Activated CD8-positive, alpha-beta T cell treated with anti-CD3 and anti-CD28 coated beads for 36 hours (primary cell): ENCODE measurements around the gene TRPM3. TPM values are rescaled to one million over a fixed set of nuclear protein-coding genes. Genes with fewer than 3 reads are reported as not detected.

Experiments
- ATAC-seq: fragments of 200-7000 bp; cut with Tn5 transposase; one replicate; pipeline ENCODE4 v1.10.0; 2021; ENCODE audit warnings: mild to moderate bottlenecking, moderate library complexity
- CTCF ChIA-PET: fragments of 350-600 bp; sonication (Branson Sonifier 250); formaldehyde crosslinking; loops from one replicate; lab custom pipeline; 2021; ENCODE audit warnings: antibody characterized with exemption; lab: Charles Lee
- POLR2A ChIA-PET: fragments of 350-600 bp; sonication (Branson Sonifier 250); formaldehyde crosslinking; loops from one replicate; lab custom pipeline; 2021; ENCODE audit warnings: antibody characterized with exemption; lab: Charles Lee
- DNase-seq: peaks from one replicate; pipeline ENCODE4 v3.0.0-alpha.2; 2020
- H3K27ac Mint-ChIP-seq: one replicate; pipeline ENCODE4 v1.8.0; 2021; ENCODE audit warnings: mild to moderate bottlenecking, mixed read lengths
- H3K27me3 Mint-ChIP-seq: one replicate; pipeline ENCODE4 v1.8.0; 2021; ENCODE audit warnings: mixed read lengths
- H3K36me3 Mint-ChIP-seq: one replicate; pipeline ENCODE4 v1.8.0; 2021; ENCODE audit warnings: low read depth, mixed read lengths
- H3K4me1 Mint-ChIP-seq: one replicate; pipeline ENCODE4 v1.8.0; 2021; ENCODE audit warnings: low read depth, mixed read lengths
- H3K4me3 Mint-ChIP-seq: one replicate; pipeline ENCODE4 v1.8.0; 2021; ENCODE audit warnings: mild to moderate bottlenecking, moderate library complexity, mixed read lengths
- H3K9me3 Mint-ChIP-seq: one replicate; pipeline ENCODE4 v1.8.0; 2021; ENCODE audit warnings: mixed read lengths
- intact Hi-C: fragments of 100-400 bp; cut with micrococcal nuclease; formaldehyde crosslinking; loops from one replicate; pipeline ENCODE4 v1.10.0; 2022
- total RNA-seq, 2 experiments: library from RNA; stranded (reverse); gene quantifications; one replicate each; pipeline ENCODE4 v1.2.3, GENCODE V29; 2021
- TF ChIP-seq, protein P1 (sequence below): fragments of 200-600 bp; IDR thresholded peaks from one replicate; pipeline ENCODE4 v1.8.0; 2022; ENCODE audit warnings: antibody characterized with exemption, mild to moderate bottlenecking

The TRPM3 gene
- total RNA-seq, 2 experiments from 2014 or later: not detected

DNA sequence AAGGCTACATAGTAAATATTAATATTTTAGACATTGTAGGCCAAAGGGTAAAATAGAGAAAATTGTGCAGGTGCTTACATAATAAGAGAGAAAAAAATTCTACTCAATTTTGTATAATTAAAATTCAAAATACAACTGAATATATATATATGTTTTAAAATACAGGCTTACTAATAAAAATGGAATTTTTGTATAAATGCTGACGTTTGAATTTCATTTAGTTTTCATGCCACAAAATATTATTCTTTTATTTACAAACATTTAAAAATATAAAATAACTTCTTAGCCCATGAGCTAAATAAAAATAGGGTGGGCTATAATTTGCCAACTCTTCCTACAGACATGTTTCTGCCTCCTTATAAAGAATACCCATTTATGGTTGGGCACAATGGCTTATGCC is 328.6 kb downstream of the TRPM3 start:
- Mint-ChIP-seq H3K27me3 (no peaks in the 10 kb centered on the region), H3K9me3 (no peaks in the 10 kb centered on the region), H3K4me3 (no peak overlapping the region), H3K36me3 (no peaks in the 10 kb centered on the region), H3K27ac (no peak overlapping the region), H3K4me1 (no peaks in the 10 kb centered on the region)
- ATAC-seq (no peak), DNase-seq (no peak)
- intact Hi-C loops: no loop called here
- TF ChIP-seq, protein P1, sequence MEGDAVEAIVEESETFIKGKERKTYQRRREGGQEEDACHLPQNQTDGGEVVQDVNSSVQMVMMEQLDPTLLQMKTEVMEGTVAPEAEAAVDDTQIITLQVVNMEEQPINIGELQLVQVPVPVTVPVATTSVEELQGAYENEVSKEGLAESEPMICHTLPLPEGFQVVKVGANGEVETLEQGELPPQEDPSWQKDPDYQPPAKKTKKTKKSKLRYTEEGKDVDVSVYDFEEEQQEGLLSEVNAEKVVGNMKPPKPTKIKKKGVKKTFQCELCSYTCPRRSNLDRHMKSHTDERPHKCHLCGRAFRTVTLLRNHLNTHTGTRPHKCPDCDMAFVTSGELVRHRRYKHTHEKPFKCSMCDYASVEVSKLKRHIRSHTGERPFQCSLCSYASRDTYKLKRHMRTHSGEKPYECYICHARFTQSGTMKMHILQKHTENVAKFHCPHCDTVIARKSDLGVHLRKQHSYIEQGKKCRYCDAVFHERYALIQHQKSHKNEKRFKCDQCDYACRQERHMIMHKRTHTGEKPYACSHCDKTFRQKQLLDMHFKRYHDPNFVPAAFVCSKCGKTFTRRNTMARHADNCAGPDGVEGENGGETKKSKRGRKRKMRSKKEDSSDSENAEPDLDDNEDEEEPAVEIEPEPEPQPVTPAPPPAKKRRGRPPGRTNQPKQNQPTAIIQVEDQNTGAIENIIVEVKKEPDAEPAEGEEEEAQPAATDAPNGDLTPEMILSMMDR: no peak
- ChIA-PET POLR2A (no interaction called here), CTCF (no interaction called here)

DNA sequence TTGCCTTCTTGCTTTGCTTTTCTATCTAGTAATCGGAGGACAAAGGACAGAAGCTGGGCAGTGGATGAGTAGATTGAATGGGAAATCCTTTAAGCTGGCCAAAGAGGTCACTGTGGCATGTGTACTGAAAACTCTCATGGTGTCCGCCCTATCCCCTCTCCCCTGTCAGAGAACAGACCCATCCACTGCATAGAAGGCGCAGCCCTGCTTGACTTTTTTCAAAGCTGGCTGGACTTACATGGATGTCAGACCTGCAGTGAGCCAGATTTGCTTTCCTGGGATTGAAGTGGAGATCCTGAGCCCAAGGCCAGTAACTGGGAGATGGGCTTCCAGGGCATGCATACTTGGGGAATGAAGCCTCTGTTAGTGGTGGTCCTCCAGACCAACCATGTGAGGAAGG is 329.5 kb downstream of the TRPM3 start:
- intact Hi-C loops: no loop called here
- TF ChIP-seq, protein P1: no peak
- ChIA-PET CTCF (no interaction called here), POLR2A (no interaction called here)
- Mint-ChIP-seq H3K27me3 (no peaks in the 10 kb centered on the region), H3K27ac (no peak overlapping the region), H3K36me3 (no peaks in the 10 kb centered on the region), H3K4me3 (no peak overlapping the region), H3K4me1 (no peaks in the 10 kb centered on the region), H3K9me3 (no peaks in the 10 kb centered on the region)
- ATAC-seq (no peak), DNase-seq (no peak)

DNA sequence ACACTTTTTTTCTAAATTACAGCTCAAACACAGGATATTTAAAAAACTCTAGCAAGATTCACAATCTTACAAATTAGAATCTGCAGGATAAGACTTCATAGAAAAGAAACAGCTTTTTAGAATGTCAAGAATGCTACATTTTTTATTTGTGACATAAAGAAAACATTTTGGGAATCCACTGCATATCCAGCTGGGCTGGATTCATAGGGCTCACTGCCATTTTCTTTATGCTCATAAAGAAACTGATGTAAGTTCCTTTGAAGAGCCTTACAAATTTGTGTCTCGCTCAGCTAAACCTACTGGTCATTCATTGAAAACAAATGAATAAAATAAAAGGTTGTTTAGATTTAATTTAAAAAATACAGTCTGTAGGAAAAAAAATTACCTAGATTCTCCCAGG is 332.3 kb downstream of the TRPM3 start:
- H3K27me3 Mint-ChIP-seq: no peaks in the 10 kb centered on the region
- CTCF ChIA-PET: no interaction called here
- H3K4me1 Mint-ChIP-seq: no peaks in the 10 kb centered on the region

DNA sequence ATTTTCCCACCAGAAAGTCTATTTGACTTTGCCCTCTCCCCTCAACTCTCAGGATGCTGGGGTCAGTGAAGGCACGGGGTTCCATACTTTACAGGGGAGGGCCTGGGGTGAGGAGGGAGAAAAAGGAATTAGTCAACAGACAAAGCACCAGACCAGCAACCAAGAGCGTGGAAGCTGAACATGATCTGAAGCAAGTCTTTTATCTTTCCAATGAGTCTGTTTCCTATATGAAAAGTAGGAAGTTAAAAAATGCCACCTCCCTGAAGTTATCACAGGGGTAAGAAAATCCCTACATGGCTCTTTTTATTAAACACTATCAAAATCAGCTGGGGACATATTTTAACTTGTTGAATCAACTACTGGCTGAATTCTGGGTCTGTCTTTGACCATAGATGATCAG is 337.0 kb downstream of the TRPM3 start:
- intact Hi-C loops: no loop called here

More for the DNA sequence above, 332.3 kb downstream of the TRPM3 start:
- Mint-ChIP-seq H3K36me3 (no peaks in the 10 kb centered on the region), H3K9me3 (no peaks in the 10 kb centered on the region), H3K27ac (no peak overlapping the region), H3K4me3 (no peak overlapping the region)
- ATAC-seq (no peak), DNase-seq (no peak)
- POLR2A ChIA-PET: no interaction called here
- TF ChIP-seq, protein P1: no peak
- intact Hi-C loops: no loop called here

DNA sequence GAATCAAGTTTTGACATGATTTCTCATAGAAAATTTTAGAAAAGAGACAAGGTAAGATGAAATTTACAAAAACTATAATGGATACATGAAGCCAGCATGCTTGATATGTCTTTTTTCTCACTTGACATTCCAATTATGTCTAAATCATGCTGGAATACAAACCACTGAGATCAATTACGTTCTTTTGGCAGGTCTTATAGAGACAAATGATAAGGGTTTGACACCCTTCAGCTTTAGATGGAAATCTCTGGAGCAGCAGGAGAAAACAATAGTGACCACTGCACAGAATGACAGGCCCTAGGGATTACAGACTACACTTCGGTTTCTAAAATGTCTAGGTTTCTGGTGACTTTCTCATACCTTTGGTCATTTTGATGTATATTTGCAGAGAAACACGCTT is 342.9 kb downstream of the TRPM3 start:
- TF ChIP-seq, protein P1: no peak
- Mint-ChIP-seq H3K27me3 (peaks cover 4% of the 10 kb centered on the region), H3K27ac (no peak overlapping the region), H3K4me1 (no peaks in the 10 kb centered on the region), H3K4me3 (no peak overlapping the region), H3K36me3 (no peaks in the 10 kb centered on the region), H3K9me3 (peaks cover 1% of the 10 kb centered on the region)
- DNase-seq: no peak
- intact Hi-C loops: no loop called here
- ChIA-PET CTCF (no interaction called here), POLR2A (no interaction called here)
- ATAC-seq: no peak

More for the DNA sequence above, 337.0 kb downstream of the TRPM3 start:
- POLR2A ChIA-PET: no interaction called here
- CTCF ChIA-PET: no interaction called here
- Mint-ChIP-seq H3K4me3 (no peak overlapping the region), H3K27ac (no peak overlapping the region), H3K27me3 (peaks cover 6% of the 10 kb centered on the region), H3K36me3 (no peaks in the 10 kb centered on the region), H3K4me1 (no peaks in the 10 kb centered on the region), H3K9me3 (no peaks in the 10 kb centered on the region)
- ATAC-seq: no peak
- TF ChIP-seq, protein P1: no peak
- no peak for DNase-seq
